H1 (cell line): ENCODE results near the gene NDEL1. TPM values are rescaled to one million over a fixed set of nuclear protein-coding genes. Genes with fewer than 3 reads are reported as not detected.

ENCODE experiments used
- CTCF ChIA-PET: fragments of 300-600 bp; sonication (Branson Sonifier 250); formaldehyde crosslinking; loops from one replicate; lab custom pipeline; 2021; ENCODE audit not compliant: partially characterized antibody; lab: Charles Lee
- POLR2A ChIA-PET: fragments of 300-600 bp; sonication (Branson Sonifier 250); formaldehyde crosslinking; loops from one replicate; lab custom pipeline; 2021; ENCODE audit warnings: inconsistent platforms; ENCODE audit not compliant: partially characterized antibody; lab: Charles Lee
- DNase-seq, 2 experiments: peaks; one replicate each; pipeline versions ENCODE4 v3.0.0 to v3.0.0-alpha.2; 2010 to 2022; ENCODE audit warnings: low spot score in 2 of 2, low read depth in 1 of 2, mixed read lengths in 1 of 2
- FAIRE-seq: peaks from 2 replicates; lab custom pipeline; 2011; peaks lifted over from hg19 to GRCh38; lab: Jason Lieb, UNC
- H2AFZ ChIP-seq: 2 replicates; pipeline ENCODE4 v1.8.1; 2012; ENCODE audit warnings: low read length, inconsistent platforms
- H2AK5ac ChIP-seq: 2 replicates; pipeline ENCODE4 v1.6.1; 2013; ENCODE audit warnings: low read depth, low read length
- H2BK120ac ChIP-seq: replicated peaks from 2 replicates; pipeline ENCODE3; 2013; ENCODE audit warnings: low read depth, low read length, inconsistent platforms
- H2BK12ac ChIP-seq: 2 replicates; pipeline ENCODE4 v1.6.1; 2013; ENCODE audit warnings: low read depth, low read length
- H2BK15ac ChIP-seq: 2 replicates; pipeline ENCODE4 v1.6.1; 2013; ENCODE audit warnings: low read length
- H2BK20ac ChIP-seq: 2 replicates; pipeline ENCODE4 v1.6.1; 2013; ENCODE audit warnings: low read length
- H2BK5ac ChIP-seq: 2 replicates; pipeline ENCODE4 v1.6.1; 2013; ENCODE audit warnings: low read depth, low read length
- H3K14ac ChIP-seq: 2 replicates; pipeline ENCODE4 v1.6.1; 2013; ENCODE audit warnings: inconsistent platforms; ENCODE audit not compliant: insufficient read length
- H3K18ac ChIP-seq: 2 replicates; pipeline ENCODE4 v1.6.1; 2013; ENCODE audit warnings: low read length; ENCODE audit errors: extremely low read depth
- H3K23ac ChIP-seq: 2 replicates; pipeline ENCODE4 v1.6.1; 2013; ENCODE audit warnings: inconsistent platforms; ENCODE audit not compliant: insufficient read length
- H3K23me2 ChIP-seq: 2 replicates; pipeline ENCODE4 v1.6.1; 2013; ENCODE audit warnings: low read depth, low read length
- H3K27ac ChIP-seq: 2 replicates; pipeline ENCODE4 v1.6.1; 2011; ENCODE audit warnings: low read depth, low read length, inconsistent platforms
- H3K27me3 ChIP-seq, 4 experiments: replicated peaks in 1 of 4; 1 replicate in 1 of 4; 2 replicates in 3 of 4; pipeline versions ENCODE4 v1.6.1 to v1.8.1; 2011 to 2013; ENCODE audit warnings: low read length in 3 of 4, mild to moderate bottlenecking in 3 of 4, inconsistent platforms in 2 of 4, mixed read lengths in 2 of 4, moderate library complexity in 1 of 4; ENCODE audit not compliant: control insufficient read depth in 3 of 4, insufficient read depth in 3 of 4; ENCODE audit errors: extremely low read depth in 1 of 4
- H3K36me3 ChIP-seq, 4 experiments: 2 replicates each; pipeline versions ENCODE4 v1.6.1 to v1.8.1; 2011 to 2013; ENCODE audit warnings: mild to moderate bottlenecking in 4 of 4, low read length in 3 of 4, moderate library complexity in 2 of 4, control low read depth in 1 of 4, inconsistent platforms in 1 of 4; ENCODE audit not compliant: insufficient read depth in 4 of 4, control insufficient read depth in 2 of 4
- H3K4ac ChIP-seq: replicated peaks from 2 replicates; pipeline ENCODE3; 2013; ENCODE audit warnings: low read length, low read depth, mixed read lengths, inconsistent platforms; ENCODE audit not compliant: insufficient read length
- H3K4me1 ChIP-seq, 4 experiments: replicated peaks in 1 of 4; 1 replicate in 1 of 4; 2 replicates in 3 of 4; pipeline versions ENCODE4 v1.6.1 to v1.8.1; 2011 to 2013; ENCODE audit warnings: low read length in 3 of 4, inconsistent platforms in 2 of 4, mixed read lengths in 1 of 4; ENCODE audit not compliant: insufficient read depth in 4 of 4, control insufficient read depth in 3 of 4
- H3K4me2 ChIP-seq, 2 experiments: 2 replicates each; pipeline versions ENCODE4 v1.6.1 to v1.8.1; 2011 to 2013; ENCODE audit warnings: low read depth in 2 of 2, low read length in 2 of 2, control low read depth in 1 of 2, inconsistent platforms in 1 of 2, mild to moderate bottlenecking in 1 of 2; ENCODE audit not compliant: insufficient read depth in 1 of 2
- H3K4me3 ChIP-seq, 4 experiments: fragments of 200-600, 300-600 bp in 1 of 4; sonication (generic), shearing (Covaris generic), sonication (Bioruptor Twin) in 1 of 4; 2 replicates each; pipeline versions ENCODE4 v1.5.1 to v1.8.1; 2011 to 2016; ENCODE audit warnings: low read length in 4 of 4, low read depth in 3 of 4, control low read depth in 2 of 4, inconsistent platforms in 2 of 4, mild to moderate bottlenecking in 2 of 4, mixed read lengths in 1 of 4, moderate library complexity in 1 of 4; ENCODE audit not compliant: insufficient read depth in 2 of 4; ENCODE audit errors: extremely low read depth in 1 of 4
- H3K56ac ChIP-seq: replicated peaks from 2 replicates; pipeline ENCODE3; 2013; ENCODE audit warnings: low read depth, mild to moderate bottlenecking, mixed read lengths, low read length, inconsistent platforms; ENCODE audit not compliant: insufficient read length
- H3K79me1 ChIP-seq: 2 replicates; pipeline ENCODE4 v1.6.1; 2013; ENCODE audit warnings: low read depth, low read length, control low read depth
- H3K79me2 ChIP-seq, 2 experiments: 2 replicates each; pipeline versions ENCODE4 v1.6.1 to v1.8.1; 2012 to 2013; ENCODE audit warnings: low read length in 2 of 2, mild to moderate bottlenecking in 2 of 2, inconsistent platforms in 1 of 2; ENCODE audit not compliant: insufficient read depth in 2 of 2, control insufficient read depth in 1 of 2
- H3K9ac ChIP-seq, 4 experiments: replicated peaks in 1 of 4; 1 replicate in 1 of 4; 2 replicates in 3 of 4; pipeline versions ENCODE4 v1.6.1 to v1.8.1; 2011 to 2013; ENCODE audit warnings: low read depth in 3 of 4, low read length in 3 of 4, control low read depth in 2 of 4, mild to moderate bottlenecking in 2 of 4, moderate library complexity in 2 of 4, inconsistent platforms in 1 of 4; ENCODE audit errors: extremely low read depth in 1 of 4
- H3K9me3 ChIP-seq, 2 experiments: 2 replicates each; pipeline versions ENCODE4 v1.6.1 to v1.8.1; 2012 to 2013; ENCODE audit warnings: mild to moderate bottlenecking in 2 of 2, moderate library complexity in 2 of 2, control low read depth in 1 of 2, inconsistent platforms in 1 of 2, low read depth in 1 of 2, low read length in 1 of 2, mixed read lengths in 1 of 2; ENCODE audit not compliant: insufficient read depth in 2 of 2
- H4K20me1 ChIP-seq, 2 experiments: replicated peaks in 1 of 2; 2 replicates each; pipeline versions ENCODE3 to v1.8.1; 2011 to 2013; ENCODE audit warnings: inconsistent platforms in 2 of 2, low read length in 2 of 2, mild to moderate bottlenecking in 1 of 2; ENCODE audit not compliant: insufficient read depth in 2 of 2, control insufficient read depth in 1 of 2
- H4K5ac ChIP-seq: 2 replicates; pipeline ENCODE4 v1.6.1; 2013; ENCODE audit warnings: low read length, low read depth, mixed read lengths, inconsistent platforms; ENCODE audit not compliant: insufficient read length
- H4K8ac ChIP-seq: 2 replicates; pipeline ENCODE4 v1.8.0; 2013; ENCODE audit warnings: mild to moderate bottlenecking, moderate library complexity, low read length, inconsistent platforms; ENCODE audit not compliant: insufficient read depth; ENCODE audit errors: extremely low read depth
- H4K91ac ChIP-seq: replicated peaks from 2 replicates; pipeline ENCODE3; 2013; ENCODE audit warnings: low read length, mixed read lengths, inconsistent platforms; ENCODE audit not compliant: insufficient read length
- EZH2 ChIP-seq: fragments of 200-600 bp; sonication (generic); IDR thresholded peaks from 2 replicates; pipeline ENCODE4 v1.7.1; 2012; ENCODE audit warnings: low read depth, mild to moderate bottlenecking, moderate library complexity, low read length, inconsistent platforms; ENCODE audit not compliant: severe bottlenecking
- GABPA ChIP-seq: IDR thresholded peaks from 2 replicates; pipeline ENCODE4 v1.6.1; 2011; ENCODE audit warnings: mild to moderate bottlenecking, low read length, moderate library complexity, borderline replicate concordance; ENCODE audit not compliant: insufficient read depth
- HDAC2 ChIP-seq, 2 experiments: fragments of 300-600 bp in 1 of 2; sonication (generic) in 1 of 2; IDR thresholded peaks; 2 replicates each; pipeline ENCODE4 v1.6.1; 2011 to 2012; ENCODE audit warnings: low read depth in 2 of 2, low read length in 2 of 2, mild to moderate bottlenecking in 2 of 2, moderate library complexity in 2 of 2, borderline replicate concordance in 1 of 2, inconsistent platforms in 1 of 2
- KDM5A ChIP-seq: fragments of 200-600 bp; IDR thresholded peaks from 2 replicates; pipeline ENCODE4 v1.7.1; 2012; ENCODE audit warnings: mild to moderate bottlenecking, low read length, inconsistent platforms, mixed read lengths
- NANOG ChIP-seq: IDR thresholded peaks from 2 replicates; pipeline ENCODE4 v1.6.1; 2011; ENCODE audit warnings: low read length, low read depth, mild to moderate bottlenecking, inconsistent platforms; ENCODE audit not compliant: insufficient read depth, poor library complexity, severe bottlenecking
- TBP ChIP-seq: IDR thresholded peaks from 2 replicates; pipeline ENCODE4 v1.6.1; 2011; ENCODE audit warnings: low read depth, low read length, improper control_type of control experiment
- WGBS, 2 experiments: shearing (Covaris generic) in 1 of 2; methylation state at CpG; one replicate each; pipeline versions ENCODE4 v1.1.6 to v1.1.7; 2013 to 2015; ENCODE audit warnings: low lambda C conversion rate in 2 of 2, mixed read lengths in 2 of 2, inconsistent platforms in 1 of 2, low coverage in 1 of 2, missing lambda C conversion rate in 1 of 2; ENCODE audit not compliant: insufficient replicate concordance in 2 of 2, insufficient coverage in 1 of 2, insufficient read length in 1 of 2; ENCODE audit errors: extremely low coverage in 1 of 2, missing lambda C conversion rate in 1 of 2; 5-methylcytosine and 5-hydroxymethylcytosine counted together
- polyA plus RNA-seq, 7 experiments: library from polyadenylated mRNA; depleted of rRNA in 3 of 7; stranded (reverse) in 5 of 7; unstranded in 2 of 7; fragments of >200 nt in 5 of 7; fragments of 200-250 nt in 2 of 7; gene quantifications; 1 replicate in 5 of 7; 2 replicates in 1 of 7; 4 replicates in 1 of 7; pipeline versions ENCODE4 v1.2.1 to v1.2.3, GENCODE V29; 2011 to 2013; ENCODE audit warnings: missing spikeins in 2 of 7, mixed read lengths in 2 of 7
- total RNA-seq: library from RNA; stranded (reverse); fragmentation: NEBNext Ultra II Directional; extraction: Animal tissue kit (Norgen Biotek cat#: 25700); gene quantifications from 2 replicates; pipeline ENCODE4 v1.2.1, GENCODE V29; 2021
- TF ChIP-seq, protein P1 (sequence below): IDR thresholded peaks from 2 replicates; pipeline ENCODE4 v1.6.1; 2011; ENCODE audit warnings: low read length, improper control_type of control experiment

Gene NDEL1
- total and polyA plus RNA-seq, 2 of the 8 experiments (the other 6 are each of a cell fraction or from before 2014, with no cell fraction given): 31.1 to 32.9 TPM

- H2AK5ac ChIP-seq: no peak overlapping the region
- POLR2A ChIA-PET: interaction anchor here (1.2 kb wide), 1 partner anchor 20 kb away, joined by 3 read pairs; no protein-coding TSS in a partner anchor
- H2BK5ac ChIP-seq: no peak overlapping the region
Measured at GRCh38 chr17:8496081-8496480, 60.4 kb downstream of the NDEL1 start.

More at GRCh38 chr17:8496081-8496480, 60.4 kb downstream of the NDEL1 start:
- H4K91ac ChIP-seq: no peak overlapping the region
- peaks cover 3 to 4% of the 10 kb centered on the region in 2 experiments for H4K20me1 ChIP-seq
- H3K27ac ChIP-seq: no peak overlapping the region
- no peaks in the 10 kb centered on the region for H3K79me1 ChIP-seq
- H3K9ac ChIP-seq: no peak overlapping the region
- FAIRE-seq (no peak), DNase-seq (no peak)
- no peak overlapping the region for H3K4me2 ChIP-seq
- TF ChIP-seq NANOG (no peak), GABPA (no peak), EZH2 (no peak), TBP (no peak), HDAC2 (IDR thresholded peaks at IDR 0.05; ENCODE audit: borderline replicate concordance in 1 of 2, low read depth in 2 of 2, low read length in 2 of 2) (no peak), KDM5A (no peak)
- TF ChIP-seq, protein P1, sequence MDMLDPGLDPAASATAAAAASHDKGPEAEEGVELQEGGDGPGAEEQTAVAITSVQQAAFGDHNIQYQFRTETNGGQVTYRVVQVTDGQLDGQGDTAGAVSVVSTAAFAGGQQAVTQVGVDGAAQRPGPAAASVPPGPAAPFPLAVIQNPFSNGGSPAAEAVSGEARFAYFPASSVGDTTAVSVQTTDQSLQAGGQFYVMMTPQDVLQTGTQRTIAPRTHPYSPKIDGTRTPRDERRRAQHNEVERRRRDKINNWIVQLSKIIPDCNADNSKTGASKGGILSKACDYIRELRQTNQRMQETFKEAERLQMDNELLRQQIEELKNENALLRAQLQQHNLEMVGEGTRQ: no peak
- H3K4me1 ChIP-seq: no peaks in the 10 kb centered on the region
- H3K23ac ChIP-seq: no peak overlapping the region
- H2AFZ ChIP-seq: no peak overlapping the region
- H3K36me3 ChIP-seq: peaks cover 52 to 86% (median 75%) of the 10 kb centered on the region in 4 experiments
- 86% methylated on average over 13 of the region's 13 CpGs; no CpG with 5 or more reads in 1 of the 2 experiments for WGBS, 2 experiments
- no peak overlapping the region for H3K14ac ChIP-seq
- H3K56ac ChIP-seq: no peak overlapping the region
- H3K23me2 ChIP-seq: no peaks in the 10 kb centered on the region
- H2BK20ac ChIP-seq: no peak overlapping the region
- 0 out of 2 replicates have a peak overlapping the region, but pooled peaks have one; percentile 9 for H4K8ac ChIP-seq
- no peak overlapping the region for H2BK15ac ChIP-seq
- no peaks in the 10 kb centered on the region for H3K79me2 ChIP-seq
- H3K9me3 ChIP-seq: no peaks in the 10 kb centered on the region
- no peak overlapping the region for H3K4me3 ChIP-seq
- H3K27me3 ChIP-seq: no peaks in the 10 kb centered on the region
- no peak overlapping the region for H2BK120ac ChIP-seq
- no peak overlapping the region for H2BK12ac ChIP-seq
- CTCF ChIA-PET: interaction anchor here (1.4 kb wide), 1 partner anchor 13 kb away, joined by 3 read pairs; no protein-coding TSS in a partner anchor
- H3K18ac ChIP-seq: no peak overlapping the region
- H4K5ac ChIP-seq: no peak overlapping the region
- no peak overlapping the region for H3K4ac ChIP-seq
